Measurements from ENCODE around the gene ATE1. TPM values are rescaled to one million over a fixed set of nuclear protein-coding genes. Genes with fewer than 3 reads are reported as not detected.

ATE1 gene
- total and polyA plus RNA-seq, 2 donors (not counting 1 experiment from before 2014, with no cell fraction given) = 19.3 to 28.1 TPM

DNA sequence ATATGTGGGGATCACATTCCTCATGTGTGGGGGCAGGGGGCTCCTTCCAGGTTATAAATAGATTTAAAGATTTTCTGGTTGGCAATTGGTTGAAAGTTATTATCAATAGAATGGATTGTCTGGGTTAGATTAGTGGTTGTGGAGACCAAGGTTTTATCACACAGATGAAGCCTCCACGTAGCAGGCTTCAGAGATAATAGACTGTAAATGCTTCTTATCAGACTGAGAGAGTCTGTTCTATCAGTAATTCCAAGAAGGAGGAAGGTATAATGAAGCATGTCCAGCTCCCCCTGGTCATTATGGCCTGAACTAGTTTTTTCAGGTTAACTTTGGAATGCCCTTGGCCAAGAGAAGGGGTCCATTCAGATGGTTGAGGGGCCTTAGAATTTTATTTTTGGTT lies 211.9 kb downstream of the ATE1 start:
- Histone ChIP-seq H3K27me3 (ENCODE audit: control insufficient read depth, insufficient read depth, low read length) (no peaks in the 10 kb centered on the region), H3K9ac (ENCODE audit: insufficient read depth, low read length) (no peak overlapping the region), H3K36me3 (ENCODE audit: control insufficient read depth, insufficient read depth, low read length) (no peaks in the 10 kb centered on the region), H2AFZ (ENCODE audit: low read length) (no peak overlapping the region), H3K27ac (ENCODE audit: insufficient read depth, low read length) (no peak overlapping the region), H3K4me3 (replicated peaks in 1 of 4; ENCODE audit: control extremely low read depth in 1 of 4, insufficient read depth in 1 of 4, low read depth in 3 of 4, low read length in 4 of 4) (no peak overlapping the region), H3K4me2 (ENCODE audit: extremely low read depth, insufficient read depth, low read length) (no peak overlapping the region), H4K20me1 (ENCODE audit: control insufficient read depth, extremely low read depth, insufficient read depth, low read length) (no peaks in the 10 kb centered on the region), H3K4me1 (ENCODE audit: control insufficient read depth, extremely low read depth, insufficient read depth, low read length) (no peaks in the 10 kb centered on the region), H3K9me3 (ENCODE audit: control insufficient read depth, insufficient read depth, low read depth, low read length) (no peaks in the 10 kb centered on the region), H3K79me2 (ENCODE audit: control insufficient read depth, insufficient read depth, low read length) (no peaks in the 10 kb centered on the region)
- no peak for DNase-seq (ENCODE audit: low read depth in 2 of 2)
- TF ChIP-seq, protein P1, sequence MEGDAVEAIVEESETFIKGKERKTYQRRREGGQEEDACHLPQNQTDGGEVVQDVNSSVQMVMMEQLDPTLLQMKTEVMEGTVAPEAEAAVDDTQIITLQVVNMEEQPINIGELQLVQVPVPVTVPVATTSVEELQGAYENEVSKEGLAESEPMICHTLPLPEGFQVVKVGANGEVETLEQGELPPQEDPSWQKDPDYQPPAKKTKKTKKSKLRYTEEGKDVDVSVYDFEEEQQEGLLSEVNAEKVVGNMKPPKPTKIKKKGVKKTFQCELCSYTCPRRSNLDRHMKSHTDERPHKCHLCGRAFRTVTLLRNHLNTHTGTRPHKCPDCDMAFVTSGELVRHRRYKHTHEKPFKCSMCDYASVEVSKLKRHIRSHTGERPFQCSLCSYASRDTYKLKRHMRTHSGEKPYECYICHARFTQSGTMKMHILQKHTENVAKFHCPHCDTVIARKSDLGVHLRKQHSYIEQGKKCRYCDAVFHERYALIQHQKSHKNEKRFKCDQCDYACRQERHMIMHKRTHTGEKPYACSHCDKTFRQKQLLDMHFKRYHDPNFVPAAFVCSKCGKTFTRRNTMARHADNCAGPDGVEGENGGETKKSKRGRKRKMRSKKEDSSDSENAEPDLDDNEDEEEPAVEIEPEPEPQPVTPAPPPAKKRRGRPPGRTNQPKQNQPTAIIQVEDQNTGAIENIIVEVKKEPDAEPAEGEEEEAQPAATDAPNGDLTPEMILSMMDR (conservative IDR thresholded peaks at IDR 0.05 in 1 of 2, IDR thresholded peaks at IDR 0.05 in 1 of 2; ENCODE audit: low read depth in 1 of 2, low read length in 2 of 2) = no peak
- no peak for TF ChIP-seq EZH2 (IDR thresholded peaks at IDR 0.05; ENCODE audit: low read length, missing control alignments)

DNA sequence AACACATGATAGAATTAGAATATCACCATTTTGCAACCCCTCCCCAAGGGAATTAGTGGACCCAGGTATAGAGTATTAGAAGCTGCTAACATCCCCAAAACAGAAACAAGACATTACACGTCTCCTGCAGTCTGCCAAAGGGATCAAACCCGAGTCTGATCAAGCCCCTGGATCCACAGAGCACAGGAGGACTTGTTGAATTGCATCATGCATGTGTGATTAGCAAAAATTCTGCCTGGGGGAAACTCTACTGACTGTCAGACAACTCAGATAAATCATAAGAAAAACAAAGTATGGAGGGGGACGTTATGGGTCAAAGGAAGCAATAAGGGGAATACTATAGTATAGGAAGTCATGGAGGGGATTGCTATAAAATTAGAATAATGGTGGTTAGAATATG lies 212.8 kb downstream of the ATE1 start:
- no peak for DNase-seq (ENCODE audit: low read depth in 2 of 2)
- TF ChIP-seq, protein P1 (conservative IDR thresholded peaks at IDR 0.05 in 1 of 2, IDR thresholded peaks at IDR 0.05 in 1 of 2; ENCODE audit: low read depth in 1 of 2, low read length in 2 of 2) = no peak
- TF ChIP-seq EZH2 (IDR thresholded peaks at IDR 0.05; ENCODE audit: low read length, missing control alignments) = no peak
- H3K9me3 ChIP-seq (ENCODE audit: control insufficient read depth, insufficient read depth, low read depth, low read length) = no peaks in the 10 kb centered on the region
- H3K4me1 ChIP-seq (ENCODE audit: control insufficient read depth, extremely low read depth, insufficient read depth, low read length) = no peaks in the 10 kb centered on the region
- no peak overlapping the region for H3K9ac ChIP-seq (ENCODE audit: insufficient read depth, low read length)
- H4K20me1 ChIP-seq (ENCODE audit: control insufficient read depth, extremely low read depth, insufficient read depth, low read length) = no peaks in the 10 kb centered on the region
- no peaks in the 10 kb centered on the region for H3K27me3 ChIP-seq (ENCODE audit: control insufficient read depth, insufficient read depth, low read length)
- H3K36me3 ChIP-seq (ENCODE audit: control insufficient read depth, insufficient read depth, low read length) = no peaks in the 10 kb centered on the region
- no peak overlapping the region for H3K27ac ChIP-seq (ENCODE audit: insufficient read depth, low read length)
- no peak overlapping the region for H2AFZ ChIP-seq (ENCODE audit: low read length)
- no peaks in the 10 kb centered on the region for H3K79me2 ChIP-seq (ENCODE audit: control insufficient read depth, insufficient read depth, low read length)
- no peak overlapping the region for H3K4me3 ChIP-seq (replicated peaks in 1 of 4; ENCODE audit: control extremely low read depth in 1 of 4, insufficient read depth in 1 of 4, low read depth in 3 of 4, low read length in 4 of 4)
- no peak overlapping the region for H3K4me2 ChIP-seq (ENCODE audit: extremely low read depth, insufficient read depth, low read length)

DNA sequence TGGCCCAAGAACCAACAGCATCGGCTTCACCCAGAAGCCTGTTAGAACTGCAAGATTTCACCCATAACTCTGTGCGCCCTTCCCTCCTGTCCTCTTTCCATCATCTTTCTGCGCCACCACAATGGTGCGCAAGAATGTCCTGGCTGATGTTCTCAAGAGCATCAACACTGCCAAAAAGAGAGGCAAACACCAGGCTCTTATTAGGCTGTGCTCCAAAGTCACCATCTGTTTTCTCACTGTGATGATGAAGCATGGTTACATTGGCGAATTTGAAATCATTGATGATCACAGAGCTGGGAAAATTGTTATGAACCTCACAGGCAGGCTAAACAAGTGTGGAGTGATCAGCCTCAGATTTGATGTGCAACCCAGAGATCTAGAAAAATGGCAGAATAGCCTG lies 214.3 kb downstream of the ATE1 start:
- no peak overlapping the region for H3K9ac ChIP-seq (ENCODE audit: insufficient read depth, low read length)
- H3K79me2 ChIP-seq (ENCODE audit: control insufficient read depth, insufficient read depth, low read length) = no peaks in the 10 kb centered on the region
- H3K9me3 ChIP-seq (ENCODE audit: control insufficient read depth, insufficient read depth, low read depth, low read length) = no peaks in the 10 kb centered on the region
- H2AFZ ChIP-seq (ENCODE audit: low read length) = no peak overlapping the region
- TF ChIP-seq EZH2 (IDR thresholded peaks at IDR 0.05; ENCODE audit: low read length, missing control alignments) = no peak
- TF ChIP-seq, protein P1 (conservative IDR thresholded peaks at IDR 0.05 in 1 of 2, IDR thresholded peaks at IDR 0.05 in 1 of 2; ENCODE audit: low read depth in 1 of 2, low read length in 2 of 2) = no peak
- no peak overlapping the region for H3K27ac ChIP-seq (ENCODE audit: insufficient read depth, low read length)
- no peak for DNase-seq (ENCODE audit: low read depth in 2 of 2)
- no peaks in the 10 kb centered on the region for H3K4me1 ChIP-seq (ENCODE audit: control insufficient read depth, extremely low read depth, insufficient read depth, low read length)
- no peak overlapping the region for H3K4me2 ChIP-seq (ENCODE audit: extremely low read depth, insufficient read depth, low read length)
- H3K4me3 ChIP-seq (replicated peaks in 1 of 4; ENCODE audit: control extremely low read depth in 1 of 4, insufficient read depth in 1 of 4, low read depth in 3 of 4, low read length in 4 of 4) = no peak overlapping the region
- H3K27me3 ChIP-seq (ENCODE audit: control insufficient read depth, insufficient read depth, low read length) = no peaks in the 10 kb centered on the region
- no peaks in the 10 kb centered on the region for H3K36me3 ChIP-seq (ENCODE audit: control insufficient read depth, insufficient read depth, low read length)
- H4K20me1 ChIP-seq (ENCODE audit: control insufficient read depth, extremely low read depth, insufficient read depth, low read length) = no peaks in the 10 kb centered on the region

Measured in fibroblast of lung (primary cell).